Measurements from ENCODE around the gene OR8U1.

Gene OR8U1

GRCh38 chr11:56375324-56375723 lies at the start of gene OR8U1:
TSS of gene OR8U1 (plus strand) at chr11:56375624. CDS start at chr11:56375624, 0 bp downstream.
- no peak for DNase-seq (ENCODE audit: low read depth)
- TF ChIP-seq CTCF (IDR thresholded peaks at IDR 0.05; ENCODE audit: control insufficient read depth, extremely low read depth, insufficient read depth) = no peak
- no peak within 1 kb of the TSS for H3K4me3 ChIP-seq (ENCODE audit: low read depth, low read length)

- DNase-seq (ENCODE audit: low read depth) = no peak
- TF ChIP-seq CTCF (IDR thresholded peaks at IDR 0.05; ENCODE audit: control insufficient read depth, extremely low read depth, insufficient read depth) = no peak
- no peak overlapping the region for H3K4me3 ChIP-seq (ENCODE audit: low read depth, low read length)
These were observed 43.4 kb upstream of the OR8U1 start for GRCh38 chr11:56331861-56332491.

- no peak for TF ChIP-seq CTCF (IDR thresholded peaks at IDR 0.05; ENCODE audit: control insufficient read depth, extremely low read depth, insufficient read depth)
- no peak for DNase-seq (ENCODE audit: low read depth)
- no peak overlapping the region for H3K4me3 ChIP-seq (ENCODE audit: low read depth, low read length)
These were observed 42.3 kb upstream of the OR8U1 start for GRCh38 chr11:56333156-56333555.

GRCh38 chr11:56340289-56340688 lies 35.1 kb upstream of the OR8U1 start:
- DNase-seq (ENCODE audit: low read depth) = no peak
- TF ChIP-seq CTCF (IDR thresholded peaks at IDR 0.05; ENCODE audit: control insufficient read depth, extremely low read depth, insufficient read depth) = no peak
- no peak overlapping the region for H3K4me3 ChIP-seq (ENCODE audit: low read depth, low read length)

GRCh38 chr11:56345739-56346138 lies 29.7 kb upstream of the OR8U1 start, which contains the start of gene OR8K1:
TSS of gene OR8K1 (plus strand) at chr11:56346039. CDS start at chr11:56346039, 0 bp downstream.
- no peak for TF ChIP-seq CTCF (IDR thresholded peaks at IDR 0.05; ENCODE audit: control insufficient read depth, extremely low read depth, insufficient read depth)
- no peak within 1 kb of the TSS for H3K4me3 ChIP-seq (ENCODE audit: low read depth, low read length)
- no peak for DNase-seq (ENCODE audit: low read depth)

GRCh38 chr11:56353991-56354390 lies 21.4 kb upstream of the OR8U1 start, which contains the start of gene OR8J1:
TSS of gene OR8J1 (plus strand) at chr11:56354291. CDS start at chr11:56360247, 5,956 bp downstream.
- no peak for TF ChIP-seq CTCF (IDR thresholded peaks at IDR 0.05; ENCODE audit: control insufficient read depth, extremely low read depth, insufficient read depth)
- no peak within 1 kb of the TSS for H3K4me3 ChIP-seq (ENCODE audit: low read depth, low read length)
- DNase-seq (ENCODE audit: low read depth) = no peak

GRCh38 chr11:56380120-56380519 lies 4.7 kb downstream of the OR8U1 start:
- no peak overlapping the region for H3K4me3 ChIP-seq (ENCODE audit: low read depth, low read length)
- DNase-seq (ENCODE audit: low read depth) = no peak
- TF ChIP-seq CTCF (IDR thresholded peaks at IDR 0.05; ENCODE audit: control insufficient read depth, extremely low read depth, insufficient read depth) = no peak

Data from LNCaP clone FGC (cell line).